Gastrocnemius medialis (tissue), 4 donors: Measurements from ENCODE around the gene GULP1.

Experiments
- CTCF ChIP-seq, 5 experiments: fragments of 450-650 bp in 3 of 5; fragments of 200-600 bp in 2 of 5; sonication (generic) in 2 of 5; IDR thresholded peaks in 4 of 5; conservative IDR thresholded peaks in 1 of 5; 1 replicate in 4 of 5; 2 replicates in 1 of 5; pipeline ENCODE4 v1.5.1; 2016 to 2019; ENCODE audit warnings: antibody characterized with exemption in 5 of 5, mild to moderate bottlenecking in 3 of 5, moderate library complexity in 3 of 5
- POLR2A ChIP-seq, 2 donors: fragments of 450-650 bp; IDR thresholded peaks; one replicate each; pipeline ENCODE4 v1.6.1; 2017; ENCODE audit warnings: antibody characterized with exemption in 2 of 2, mild to moderate bottlenecking in 2 of 2, moderate library complexity in 2 of 2

GRCh38 chr2:188629753-188630527, 338.3 kb downstream of the GULP1 start:
- TF ChIP-seq CTCF (IDR thresholded peaks at IDR 0.05 in 4 of 5, conservative IDR thresholded peaks at IDR 0.05 in 1 of 5) = no peak
- TF ChIP-seq POLR2A (IDR thresholded peaks at IDR 0.05) = no peak
